Bronchial epithelial cell (primary cell): ENCODE measurements around the gene ABI3. TPM values are rescaled to one million over a fixed set of nuclear protein-coding genes. Genes with fewer than 3 reads are reported as not detected.

Source experiments
- DNase-seq: peaks from one replicate; pipeline ENCODE4 v3.0.0-alpha.2; 2010; ENCODE audit warnings: low read depth
- FAIRE-seq: peaks from 2 replicates; lab custom pipeline; 2011; peaks lifted over from hg19 to GRCh38; lab: Jason Lieb, UNC
- H3K27me3 ChIP-seq: 2 replicates; pipeline ENCODE4 v1.5.1; 2011; ENCODE audit warnings: low read length; ENCODE audit not compliant: control insufficient read depth, insufficient read depth
- H3K36me3 ChIP-seq: 2 replicates; pipeline ENCODE4 v1.5.1; 2011; ENCODE audit warnings: low read length; ENCODE audit not compliant: control insufficient read depth, insufficient read depth
- H3K4me3 ChIP-seq: 2 replicates; pipeline ENCODE4 v1.5.1; 2011; ENCODE audit warnings: mild to moderate bottlenecking, low read depth, low read length, control low read depth
- total RNA-seq: library from RNA; depleted of rRNA; stranded (reverse); fragments of >200 nt; gene quantifications from 2 replicates; pipeline ENCODE4 v1.2.1, GENCODE V29; 2014
- TF ChIP-seq, protein P1 (sequence below): IDR thresholded peaks from 2 replicates; pipeline ENCODE4 v1.5.1; 2011; ENCODE audit warnings: mild to moderate bottlenecking, moderate library complexity, low read length, control low read depth, inconsistent platforms; ENCODE audit not compliant: insufficient read depth, severe bottlenecking

The ABI3 gene
- total RNA-seq, 1 donor from 2014 or later = not detected

- Histone ChIP-seq H3K27me3 (peaks cover 27% of the 10 kb centered on the region), H3K36me3 (no peaks in the 10 kb centered on the region), H3K4me3 (no peak overlapping the region)
- FAIRE-seq (no peak), DNase-seq (no peak)
- TF ChIP-seq, protein P1, sequence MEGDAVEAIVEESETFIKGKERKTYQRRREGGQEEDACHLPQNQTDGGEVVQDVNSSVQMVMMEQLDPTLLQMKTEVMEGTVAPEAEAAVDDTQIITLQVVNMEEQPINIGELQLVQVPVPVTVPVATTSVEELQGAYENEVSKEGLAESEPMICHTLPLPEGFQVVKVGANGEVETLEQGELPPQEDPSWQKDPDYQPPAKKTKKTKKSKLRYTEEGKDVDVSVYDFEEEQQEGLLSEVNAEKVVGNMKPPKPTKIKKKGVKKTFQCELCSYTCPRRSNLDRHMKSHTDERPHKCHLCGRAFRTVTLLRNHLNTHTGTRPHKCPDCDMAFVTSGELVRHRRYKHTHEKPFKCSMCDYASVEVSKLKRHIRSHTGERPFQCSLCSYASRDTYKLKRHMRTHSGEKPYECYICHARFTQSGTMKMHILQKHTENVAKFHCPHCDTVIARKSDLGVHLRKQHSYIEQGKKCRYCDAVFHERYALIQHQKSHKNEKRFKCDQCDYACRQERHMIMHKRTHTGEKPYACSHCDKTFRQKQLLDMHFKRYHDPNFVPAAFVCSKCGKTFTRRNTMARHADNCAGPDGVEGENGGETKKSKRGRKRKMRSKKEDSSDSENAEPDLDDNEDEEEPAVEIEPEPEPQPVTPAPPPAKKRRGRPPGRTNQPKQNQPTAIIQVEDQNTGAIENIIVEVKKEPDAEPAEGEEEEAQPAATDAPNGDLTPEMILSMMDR = no peak
Measured at GRCh38 chr17:49219987-49220386, 9.5 kb downstream of the ABI3 start.

DNA sequence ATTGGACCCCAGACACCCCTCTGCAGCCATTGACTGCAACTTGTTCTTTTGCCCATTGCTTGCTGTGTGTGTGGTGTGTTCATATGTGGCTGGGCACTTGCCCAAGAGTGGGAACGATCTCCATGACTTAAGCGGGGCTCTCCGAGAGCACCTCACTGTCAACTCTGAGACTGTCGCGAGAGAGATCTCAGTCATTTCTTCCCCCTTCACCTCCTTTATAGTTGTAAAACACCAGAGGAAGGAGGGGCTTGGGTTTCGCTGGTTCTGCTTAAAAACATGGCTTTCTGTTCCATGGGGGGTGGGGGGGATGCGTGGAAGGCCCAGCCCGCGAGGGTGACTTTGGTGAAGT lies 12.6 kb downstream of the ABI3 start:
- DNase-seq (no peak), FAIRE-seq (no peak)
- H3K36me3 ChIP-seq = no peaks in the 10 kb centered on the region
- H3K27me3 ChIP-seq = peaks cover 33% of the 10 kb centered on the region
- no peak overlapping the region for H3K4me3 ChIP-seq
- TF ChIP-seq, protein P1 = no peak

DNA sequence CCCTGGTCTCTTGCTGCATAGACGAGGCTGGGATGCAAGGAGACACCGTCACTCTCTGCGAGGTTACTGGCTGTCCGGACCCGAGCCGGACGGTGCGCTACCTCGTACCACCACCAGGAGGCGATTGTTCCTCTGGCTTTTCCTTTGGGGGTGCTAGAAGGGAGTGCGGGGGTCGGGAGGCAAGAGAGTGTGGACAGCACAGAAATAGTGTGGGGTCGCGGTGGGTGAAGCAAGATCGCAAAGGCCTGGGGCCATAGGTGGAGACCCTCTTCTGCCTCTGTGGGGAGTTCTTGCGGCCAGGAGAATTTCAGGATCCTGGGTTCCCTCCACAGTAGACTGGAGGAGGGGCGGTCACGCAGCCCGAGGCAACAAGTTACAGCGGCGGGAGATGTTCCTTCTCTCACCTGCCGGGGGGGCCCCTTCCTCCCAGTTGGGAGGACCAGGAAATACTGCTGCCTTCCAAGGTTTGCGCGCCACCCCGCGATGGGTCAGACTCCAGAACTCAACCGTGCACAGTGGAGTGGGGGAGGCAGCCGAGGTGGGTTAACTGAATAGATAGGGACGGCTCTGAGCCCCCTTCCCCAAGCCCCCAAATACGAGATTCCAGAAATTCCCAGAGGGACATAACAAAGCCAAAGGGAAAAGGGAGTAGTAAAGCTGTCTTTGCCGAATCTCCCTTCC lies 13.2 kb downstream of the ABI3 start:
- Histone ChIP-seq H3K4me3 (no peak overlapping the region), H3K27me3 (peaks cover 33% of the 10 kb centered on the region)
- DNase-seq = no peak

GRCh38 chr17:49224198-49224996 lies 13.9 kb downstream of the ABI3 start:
- Histone ChIP-seq H3K36me3 (no peaks in the 10 kb centered on the region), H3K4me3 (no peak overlapping the region), H3K27me3 (peaks cover 33% of the 10 kb centered on the region)
- FAIRE-seq (no peak), DNase-seq (no peak)
- TF ChIP-seq, protein P1 = no peak

More for the DNA sequence above, 13.2 kb downstream of the ABI3 start:
- TF ChIP-seq, protein P1 = peak; percentile 84
- no peak for FAIRE-seq
- H3K36me3 ChIP-seq = no peaks in the 10 kb centered on the region

- FAIRE-seq (no peak), DNase-seq (no peak)
- no peak overlapping the region for H3K4me3 ChIP-seq
- peaks cover 35% of the 10 kb centered on the region for H3K27me3 ChIP-seq
- H3K36me3 ChIP-seq = no peaks in the 10 kb centered on the region
- TF ChIP-seq, protein P1 = no peak
Measured at GRCh38 chr17:49224997-49225337, 14.5 kb downstream of the ABI3 start.
